ENCODE measurements around the gene ZBTB12.
"Not testable (repeated sequence)": the region's sequence is repeated elsewhere in the genome, so short reads cannot be mapped to it uniquely, and the experiment has no call there.

Gene ZBTB12

DNA sequence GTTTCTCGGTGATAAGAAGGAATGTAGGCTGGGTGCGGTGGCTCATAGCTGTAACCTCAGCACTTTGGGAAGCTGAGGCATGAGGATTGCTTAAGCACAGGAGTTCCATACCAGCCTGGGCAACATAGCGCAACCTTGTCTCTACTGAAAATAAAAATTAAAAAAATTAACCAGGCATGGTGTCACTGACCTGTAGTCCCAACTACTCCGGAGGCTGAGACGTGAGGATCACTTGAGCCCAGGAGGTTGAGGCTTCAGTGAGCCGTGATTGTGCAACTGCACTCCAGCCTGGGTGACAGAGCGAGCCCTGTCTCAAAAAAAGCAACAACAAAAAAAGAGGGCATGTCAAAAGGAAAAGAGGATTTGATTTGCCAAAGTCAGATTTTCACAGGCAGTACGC is 43.2 kb downstream of the ZBTB12 start:
- no peak overlapping the region for H3K4me3 ChIP-seq (ENCODE audit: low read depth, low read length)
- ChIA-PET POLR2A (interaction anchor here (0.7 to 2.0 kb wide), 4 partner anchors 15 to 194 kb away, joined by 3 to 7 read pairs (median 4); partner anchors contain the start of genes GPANK1 and HSPA1B), CTCF (interaction anchor here (0.8 to 1.3 kb wide), 2 partner anchors 93 to 179 kb away, joined by 3 to 4 read pairs; no protein-coding TSS in a partner anchor)
- H3K9me3 ChIP-seq (ENCODE audit: control insufficient read depth, insufficient read depth, low read depth, low read length): no peaks in the 10 kb centered on the region
- TF ChIP-seq, protein P1, sequence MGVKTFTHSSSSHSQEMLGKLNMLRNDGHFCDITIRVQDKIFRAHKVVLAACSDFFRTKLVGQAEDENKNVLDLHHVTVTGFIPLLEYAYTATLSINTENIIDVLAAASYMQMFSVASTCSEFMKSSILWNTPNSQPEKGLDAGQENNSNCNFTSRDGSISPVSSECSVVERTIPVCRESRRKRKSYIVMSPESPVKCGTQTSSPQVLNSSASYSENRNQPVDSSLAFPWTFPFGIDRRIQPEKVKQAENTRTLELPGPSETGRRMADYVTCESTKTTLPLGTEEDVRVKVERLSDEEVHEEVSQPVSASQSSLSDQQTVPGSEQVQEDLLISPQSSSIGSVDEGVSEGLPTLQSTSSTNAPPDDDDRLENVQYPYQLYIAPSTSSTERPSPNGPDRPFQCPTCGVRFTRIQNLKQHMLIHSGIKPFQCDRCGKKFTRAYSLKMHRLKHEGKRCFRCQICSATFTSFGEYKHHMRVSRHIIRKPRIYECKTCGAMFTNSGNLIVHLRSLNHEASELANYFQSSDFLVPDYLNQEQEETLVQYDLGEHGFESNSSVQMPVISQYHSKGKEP (tag by site-specific recombination; IDR thresholded peaks at IDR 0.05): no peak
- peaks cover 0 to 45% of the 10 kb centered on the region in 2 experiments; a peak in 2 of 3 replicates for H3K36me3 ChIP-seq (ENCODE audit: control insufficient read depth in 2 of 2, insufficient read depth in 1 of 2, low read length in 2 of 2)
- H3K27ac ChIP-seq (ENCODE audit: extremely low read depth, low read depth, low read length): no peak overlapping the region
- H3K4me1 ChIP-seq (ENCODE audit: control insufficient read depth, insufficient read depth, low read length): no peaks in the 10 kb centered on the region

DNA sequence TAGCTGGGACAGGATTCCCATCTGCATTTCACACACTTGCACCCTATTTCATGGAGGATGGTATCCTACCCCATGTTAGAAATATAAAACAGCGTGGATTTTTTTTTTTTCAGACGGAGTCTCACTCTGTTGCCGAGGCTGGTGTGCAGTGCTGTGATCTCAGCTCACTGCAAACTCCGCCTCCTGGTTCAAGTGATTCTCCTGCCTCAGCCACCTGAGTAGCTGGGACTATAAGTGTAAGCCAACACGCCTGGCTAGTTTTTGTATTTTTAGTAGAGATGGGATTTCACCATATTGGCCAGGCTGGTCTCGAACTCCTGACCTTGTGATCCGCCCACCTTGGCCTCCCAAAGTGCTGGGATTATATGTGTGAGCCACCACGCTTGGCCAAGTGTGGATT is 44.1 kb downstream of the ZBTB12 start:
- H3K27ac ChIP-seq (ENCODE audit: extremely low read depth, low read depth, low read length); H3K9me3 ChIP-seq (ENCODE audit: control insufficient read depth, insufficient read depth, low read depth, low read length); CTCF ChIA-PET; H3K4me1 ChIP-seq (ENCODE audit: control insufficient read depth, insufficient read depth, low read length); H3K4me3 ChIP-seq (ENCODE audit: low read depth, low read length): not testable (repeated sequence)
- POLR2A ChIA-PET: interaction anchor here (0.7 to 1.7 kb wide), 4 partner anchors 23 to 44 kb away, joined by 3 to 7 read pairs (median 4); partner anchors contain the start of genes EHMT2 and HSPA1B
- H3K36me3 ChIP-seq (ENCODE audit: control insufficient read depth in 2 of 2, insufficient read depth in 1 of 2, low read length in 2 of 2): peaks cover 0 to 45% of the 10 kb centered on the region in 2 experiments; a peak in 2 of 3 replicates

DNA sequence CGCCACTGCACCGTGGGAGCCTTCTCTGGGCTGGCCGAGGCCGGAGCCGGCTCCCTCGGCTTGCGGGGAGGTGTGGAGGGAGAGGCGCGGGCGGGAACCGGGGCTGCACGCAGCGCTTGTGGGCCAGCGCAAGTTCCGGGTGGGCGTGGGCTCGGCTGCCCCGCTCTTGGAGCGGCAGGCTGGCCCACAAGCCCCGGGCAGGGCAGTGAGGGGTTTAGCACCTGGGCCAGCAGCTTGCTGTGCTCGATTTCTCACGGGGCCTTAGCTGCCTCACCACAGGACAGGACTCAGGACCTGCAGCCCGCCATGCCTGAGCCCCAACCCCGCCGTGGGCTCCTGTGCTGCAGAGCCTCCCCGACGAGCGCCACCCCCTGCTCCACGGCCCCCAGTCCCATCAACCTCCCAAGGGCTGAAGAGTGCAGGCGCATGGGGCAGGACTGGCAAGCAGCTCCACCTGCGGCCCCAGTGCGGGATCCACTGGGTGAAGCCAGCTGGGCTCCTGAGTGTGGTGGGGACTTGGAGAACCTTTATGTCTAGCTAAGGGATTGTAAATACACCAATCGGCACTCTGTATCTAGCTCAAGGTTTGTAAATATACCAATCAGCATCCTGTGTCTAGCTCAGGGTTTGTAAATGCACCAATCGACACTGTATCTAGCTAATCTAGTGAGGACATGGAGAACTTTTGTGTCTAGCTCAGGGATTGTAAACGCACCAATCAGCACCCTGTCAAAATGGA is 49.7 kb downstream of the ZBTB12 start:
- CTCF ChIA-PET; H3K4me3 ChIP-seq (ENCODE audit: low read depth, low read length); H3K4me1 ChIP-seq (ENCODE audit: control insufficient read depth, insufficient read depth, low read length); H3K36me3 ChIP-seq (ENCODE audit: control insufficient read depth in 2 of 2, insufficient read depth in 1 of 2, low read length in 2 of 2); H3K9me3 ChIP-seq (ENCODE audit: control insufficient read depth, insufficient read depth, low read depth, low read length); H3K27ac ChIP-seq (ENCODE audit: extremely low read depth, low read depth, low read length): not testable (repeated sequence)
- POLR2A ChIA-PET: interaction anchor here (0.6 to 1.5 kb wide), 5 partner anchors 11 to 25 kb away, joined by 4 to 10 read pairs (median 5); partner anchors contain the start of genes HSPA1B and NEU1

DNA sequence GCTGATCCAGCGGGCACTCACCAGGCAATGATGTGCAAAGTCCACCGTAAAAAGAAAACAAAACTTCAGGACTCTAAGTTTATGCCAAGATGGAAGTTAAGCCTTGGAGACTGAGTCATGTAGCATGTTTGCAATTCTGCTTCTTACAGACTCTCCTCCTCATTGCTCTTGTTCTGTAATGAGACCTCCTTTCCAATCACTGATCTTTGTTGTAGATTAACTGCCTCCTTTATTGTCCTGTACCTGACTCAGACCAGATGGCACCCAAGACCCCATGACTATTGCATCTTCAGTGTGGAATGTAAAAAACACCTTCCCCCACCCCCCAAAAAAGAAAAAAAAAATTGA is 50.4 kb downstream of the ZBTB12 start:
- Histone ChIP-seq H3K4me1 (ENCODE audit: control insufficient read depth, insufficient read depth, low read length) (no peaks in the 10 kb centered on the region), H3K4me3 (ENCODE audit: low read depth, low read length) (no peak overlapping the region), H3K36me3 (ENCODE audit: control insufficient read depth in 2 of 2, insufficient read depth in 1 of 2, low read length in 2 of 2) (peaks cover 0 to 4% of the 10 kb centered on the region in 2 experiments; a peak in 2 of 3 replicates), H3K27ac (ENCODE audit: extremely low read depth, low read depth, low read length) (no peak overlapping the region), H3K9me3 (ENCODE audit: control insufficient read depth, insufficient read depth, low read depth, low read length) (no peaks in the 10 kb centered on the region)
- ChIA-PET POLR2A (interaction anchor here (1.2 to 1.5 kb wide), 3 partner anchors 11 to 24 kb away, joined by 4 to 10 read pairs (median 7); partner anchors contain the start of genes HSPA1B and NEU1), CTCF (no interaction called here)
- TF ChIP-seq ZNF660 (tag by site-specific recombination; IDR thresholded peaks at IDR 0.05) (no peak), ZFP41 (tag by site-specific recombination; IDR thresholded peaks at IDR 0.05; ENCODE audit: borderline replicate concordance) (no peak), ZNF792 (tag by site-specific recombination; IDR thresholded peaks at IDR 0.05) (no peak), ZNF350 (tag by site-specific recombination; IDR thresholded peaks at IDR 0.05) (no peak), ZFP3 (tag by site-specific recombination; IDR thresholded peaks at IDR 0.05; ENCODE audit: low read depth) (no peak), ZNF266 (tag by site-specific recombination; IDR thresholded peaks at IDR 0.05; ENCODE audit: low read depth) (no peak), ZNF354C (tag by site-specific recombination; IDR thresholded peaks at IDR 0.05; ENCODE audit: borderline replicate concordance, low read depth) (no peak), IKZF3 (tag by site-specific recombination; IDR thresholded peaks at IDR 0.05) (no peak), KLF9 (tag by site-specific recombination; IDR thresholded peaks at IDR 0.05; ENCODE audit: low read depth) (no peak), ZNF658 (tag by site-specific recombination; IDR thresholded peaks at IDR 0.05) (no peak), ZNF473 (tag by site-specific recombination; IDR thresholded peaks at IDR 0.05) (no peak), ZNF335 (tag by site-specific recombination; conservative IDR thresholded peaks at IDR 0.05) (no peak)
- TF ChIP-seq, protein P2, sequence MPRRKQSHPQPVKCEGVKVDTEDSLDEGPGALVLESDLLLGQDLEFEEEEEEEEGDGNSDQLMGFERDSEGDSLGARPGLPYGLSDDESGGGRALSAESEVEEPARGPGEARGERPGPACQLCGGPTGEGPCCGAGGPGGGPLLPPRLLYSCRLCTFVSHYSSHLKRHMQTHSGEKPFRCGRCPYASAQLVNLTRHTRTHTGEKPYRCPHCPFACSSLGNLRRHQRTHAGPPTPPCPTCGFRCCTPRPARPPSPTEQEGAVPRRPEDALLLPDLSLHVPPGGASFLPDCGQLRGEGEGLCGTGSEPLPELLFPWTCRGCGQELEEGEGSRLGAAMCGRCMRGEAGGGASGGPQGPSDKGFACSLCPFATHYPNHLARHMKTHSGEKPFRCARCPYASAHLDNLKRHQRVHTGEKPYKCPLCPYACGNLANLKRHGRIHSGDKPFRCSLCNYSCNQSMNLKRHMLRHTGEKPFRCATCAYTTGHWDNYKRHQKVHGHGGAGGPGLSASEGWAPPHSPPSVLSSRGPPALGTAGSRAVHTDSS (tag by site-specific recombination; IDR thresholded peaks at IDR 0.05): no peak
- TF ChIP-seq, protein P3, sequence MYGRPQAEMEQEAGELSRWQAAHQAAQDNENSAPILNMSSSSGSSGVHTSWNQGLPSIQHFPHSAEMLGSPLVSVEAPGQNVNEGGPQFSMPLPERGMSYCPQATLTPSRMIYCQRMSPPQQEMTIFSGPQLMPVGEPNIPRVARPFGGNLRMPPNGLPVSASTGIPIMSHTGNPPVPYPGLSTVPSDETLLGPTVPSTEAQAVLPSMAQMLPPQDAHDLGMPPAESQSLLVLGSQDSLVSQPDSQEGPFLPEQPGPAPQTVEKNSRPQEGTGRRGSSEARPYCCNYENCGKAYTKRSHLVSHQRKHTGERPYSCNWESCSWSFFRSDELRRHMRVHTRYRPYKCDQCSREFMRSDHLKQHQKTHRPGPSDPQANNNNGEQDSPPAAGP (tag by site-specific recombination; IDR thresholded peaks at IDR 0.05): no peak
- TF ChIP-seq, protein P4, sequence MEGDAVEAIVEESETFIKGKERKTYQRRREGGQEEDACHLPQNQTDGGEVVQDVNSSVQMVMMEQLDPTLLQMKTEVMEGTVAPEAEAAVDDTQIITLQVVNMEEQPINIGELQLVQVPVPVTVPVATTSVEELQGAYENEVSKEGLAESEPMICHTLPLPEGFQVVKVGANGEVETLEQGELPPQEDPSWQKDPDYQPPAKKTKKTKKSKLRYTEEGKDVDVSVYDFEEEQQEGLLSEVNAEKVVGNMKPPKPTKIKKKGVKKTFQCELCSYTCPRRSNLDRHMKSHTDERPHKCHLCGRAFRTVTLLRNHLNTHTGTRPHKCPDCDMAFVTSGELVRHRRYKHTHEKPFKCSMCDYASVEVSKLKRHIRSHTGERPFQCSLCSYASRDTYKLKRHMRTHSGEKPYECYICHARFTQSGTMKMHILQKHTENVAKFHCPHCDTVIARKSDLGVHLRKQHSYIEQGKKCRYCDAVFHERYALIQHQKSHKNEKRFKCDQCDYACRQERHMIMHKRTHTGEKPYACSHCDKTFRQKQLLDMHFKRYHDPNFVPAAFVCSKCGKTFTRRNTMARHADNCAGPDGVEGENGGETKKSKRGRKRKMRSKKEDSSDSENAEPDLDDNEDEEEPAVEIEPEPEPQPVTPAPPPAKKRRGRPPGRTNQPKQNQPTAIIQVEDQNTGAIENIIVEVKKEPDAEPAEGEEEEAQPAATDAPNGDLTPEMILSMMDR (tag by site-specific recombination; IDR thresholded peaks at IDR 0.05): no peak
